Tibial nerve (tissue), 4 donors: ENCODE data around the gene PKN2.

ENCODE experiments used
- CTCF ChIP-seq, 5 experiments: fragments of 200-600 bp in 3 of 5; fragments of 450-650 bp in 2 of 5; sonication (generic) in 3 of 5; IDR thresholded peaks; one replicate each; pipeline ENCODE4 v1.5.1; 2016 to 2019; ENCODE audit warnings: antibody characterized with exemption in 5 of 5, mild to moderate bottlenecking in 3 of 5, moderate library complexity in 2 of 5
- EP300 ChIP-seq, 2 donors: sonication (generic); formaldehyde crosslinking; IDR thresholded peaks; one replicate each; pipeline ENCODE4 v1.6.1; 2017; ENCODE audit warnings: antibody characterized with exemption in 2 of 2, mild to moderate bottlenecking in 1 of 2

DNA sequence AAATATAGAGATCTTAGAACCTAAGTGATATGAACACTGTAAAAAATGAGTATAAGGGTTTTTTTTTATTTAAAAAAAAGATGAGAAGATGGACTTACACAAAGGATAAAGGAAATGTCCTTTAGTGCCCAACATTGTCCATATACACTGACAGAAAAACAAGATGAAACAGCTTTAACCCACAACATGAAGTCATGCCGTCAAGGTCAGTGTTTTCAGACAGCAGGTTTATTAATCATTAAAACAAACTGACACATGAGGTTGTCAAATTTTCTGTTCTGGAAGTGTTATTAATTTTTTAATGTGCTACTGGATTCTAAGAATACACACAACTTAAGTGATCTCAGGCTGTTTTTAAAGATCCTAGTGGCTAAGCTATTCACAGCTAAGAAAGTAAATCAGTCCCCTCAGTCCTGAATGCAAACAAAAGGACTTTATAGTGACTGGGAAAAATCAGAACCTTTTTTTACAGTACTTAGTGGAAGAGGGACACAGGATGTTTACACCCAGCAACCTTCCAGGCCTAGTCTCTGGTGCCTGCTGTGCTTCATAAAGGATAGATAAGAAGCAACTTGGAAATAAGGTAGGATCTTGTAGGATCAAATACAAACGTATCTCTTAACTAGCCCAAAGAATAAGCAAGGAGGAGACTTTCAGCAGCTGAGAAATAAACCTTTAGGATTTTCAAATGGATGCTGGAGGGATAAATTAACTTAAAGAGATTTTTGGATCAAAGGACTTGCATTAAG is 21.9 kb upstream of the PKN2 start:
- no peak for TF ChIP-seq EP300 (IDR thresholded peaks at IDR 0.05)
- TF ChIP-seq CTCF (IDR thresholded peaks at IDR 0.05) = no peak
